ENCODE results near the gene TXLNB. TPM values are rescaled to one million over a fixed set of nuclear protein-coding genes. Genes with fewer than 3 reads are reported as not detected.

TXLNB gene
- total and polyA plus RNA-seq, 2 of the 13 experiments (the other 11 are each of a cell fraction or from before 2014, with no cell fraction given): not detected

GRCh38 chr6:139308936-139309603, 17.3 kb upstream of the TXLNB start (continued):
- no peak for TF ChIP-seq SIX1 (CRISPR knock-in tag; IDR thresholded peaks at IDR 0.05; ENCODE audit: borderline replicate concordance)
- TF ChIP-seq ZNF232 (CRISPR knock-in tag; IDR thresholded peaks at IDR 0.05; ENCODE audit: borderline replicate concordance): no peak
- no peak for TF ChIP-seq CEBPZ (IDR thresholded peaks at IDR 0.05; ENCODE audit: low read length)
- TF ChIP-seq RELA (CRISPR knock-in tag; IDR thresholded peaks at IDR 0.05): no peak
- no peak for TF ChIP-seq ZNF296 (CRISPR knock-in tag; conservative IDR thresholded peaks at IDR 0.05)
- no peak for TF ChIP-seq ZNF83 (CRISPR knock-in tag; IDR thresholded peaks at IDR 0.05; ENCODE audit: borderline replicate concordance)
- TF ChIP-seq ZNF280D (CRISPR knock-in tag; IDR thresholded peaks at IDR 0.05): no peak
- no peak for TF ChIP-seq ZNF484 (CRISPR knock-in tag; IDR thresholded peaks at IDR 0.05; ENCODE audit: borderline replicate concordance, low read depth)
- TF ChIP-seq ZNF143 (CRISPR knock-in tag; IDR thresholded peaks at IDR 0.05): peak; percentile 54; the same call in 1 of the 2 replicates
- no peak for TF ChIP-seq ZNF607 (CRISPR knock-in tag; IDR thresholded peaks at IDR 0.05; ENCODE audit: borderline replicate concordance)
- TF ChIP-seq THYN1 (CRISPR knock-in tag; IDR thresholded peaks at IDR 0.05; ENCODE audit: borderline replicate concordance, low read depth): no peak
- TF ChIP-seq NR2F6 (IDR thresholded peaks at IDR 0.05): peak; percentile 68
- peak; percentile 75; the same call in 1 of the 2 replicates for TF ChIP-seq NR2F6 (CRISPR knock-in tag; IDR thresholded peaks at IDR 0.05)
- TF ChIP-seq SKIL (CRISPR knock-in tag; IDR thresholded peaks at IDR 0.05; ENCODE audit: borderline replicate concordance): no peak
- peak; percentile 87; the same call in 1 of the 2 replicates for TF ChIP-seq NR2C2 (CRISPR knock-in tag; IDR thresholded peaks at IDR 0.05; ENCODE audit: borderline replicate concordance)
- peak; percentile 22; the same call in 1 of the 2 replicates for TF ChIP-seq GATAD1 (CRISPR knock-in tag; IDR thresholded peaks at IDR 0.05)
- TF ChIP-seq TARDBP (CRISPR knock-in tag; IDR thresholded peaks at IDR 0.05): no peak
- no peak for TF ChIP-seq SCMH1 (CRISPR knock-in tag; IDR thresholded peaks at IDR 0.05; ENCODE audit: borderline replicate concordance)
- no peak for TF ChIP-seq NRL (CRISPR knock-in tag; IDR thresholded peaks at IDR 0.05; ENCODE audit: borderline replicate concordance)
- TF ChIP-seq TFE3 (CRISPR knock-in tag; IDR thresholded peaks at IDR 0.05): no peak

Data from HepG2 (cell line).